Heart left ventricle (tissue), 13 donors: ENCODE data around the gene EWSR1.

Experiments used
- POLR2A ChIP-seq, 2 donors: fragments of 450-650 bp; IDR thresholded peaks; one replicate each; pipeline ENCODE4 v1.6.1; 2017; ENCODE audit warnings: antibody characterized with exemption in 2 of 2, mild to moderate bottlenecking in 2 of 2, moderate library complexity in 2 of 2
- TF ChIP-seq, protein P1 (sequence below), 12 donors: fragments of 200-600 bp; sonication (generic) in 4 of 12; IDR thresholded peaks; one replicate each; pipeline versions ENCODE4 v1.5.0 to v1.8.0; 2018 to 2022; ENCODE audit warnings: antibody characterized with exemption in 12 of 12, mild to moderate bottlenecking in 5 of 12
- donor health status: ischemic (EF 13 %, LVEDD 7.1; RV severe dilation, severe dysfunction).
- donor health status: DM: no; HTN: yes; CAD: no.
- donor health status: DM: no; HTN: no; CAD: no.
- donor health status: ischemic (EF 25% LVEDD 6.9; RV normal size, moderate dysfunction).
- donor health status: ischemic (EF 25% LVEDD 5.7; RV mildly dilated, moderate dysfunction).
- donor health status: ischemic (EF 35%, LVEDD 5.7; RV mildly dilated, moderate dysfunction).
- donor health status: nonischemic (EF 11% LVEDD 7.7; RV severe dilation, severe dysfunction).
- donor health status: DM: yes; HTN: yes; CAD: no.
- donor health status: PGD.
- donor health status: ischemic (EF 29% LVEDD 5.4; RV normal size, mild dysfunction).
- donor health status: nonischemic (EF 23%, LVEDD 6.1; RV moderate dilation, normal function).

DNA sequence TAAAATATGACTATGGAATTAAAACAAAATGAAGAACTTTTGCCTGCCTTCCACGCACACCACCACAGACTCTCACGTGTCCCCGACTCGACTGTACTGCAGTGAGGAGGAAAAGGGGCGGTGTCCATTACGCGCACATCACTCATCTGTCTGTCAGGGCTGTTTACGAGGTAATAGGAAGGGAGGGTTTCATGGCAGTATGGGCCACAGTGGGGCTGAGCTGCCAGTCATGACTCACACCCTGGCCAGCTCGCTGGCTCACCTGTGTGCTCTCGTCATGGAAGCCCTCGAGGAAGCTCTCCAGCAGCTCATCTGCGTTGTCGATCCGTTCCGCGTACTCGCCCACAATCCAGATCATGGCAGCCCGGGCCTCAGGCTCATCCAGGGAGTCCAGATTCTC, 80.9 kb downstream of the EWSR1 start:
- TF ChIP-seq, protein P1, sequence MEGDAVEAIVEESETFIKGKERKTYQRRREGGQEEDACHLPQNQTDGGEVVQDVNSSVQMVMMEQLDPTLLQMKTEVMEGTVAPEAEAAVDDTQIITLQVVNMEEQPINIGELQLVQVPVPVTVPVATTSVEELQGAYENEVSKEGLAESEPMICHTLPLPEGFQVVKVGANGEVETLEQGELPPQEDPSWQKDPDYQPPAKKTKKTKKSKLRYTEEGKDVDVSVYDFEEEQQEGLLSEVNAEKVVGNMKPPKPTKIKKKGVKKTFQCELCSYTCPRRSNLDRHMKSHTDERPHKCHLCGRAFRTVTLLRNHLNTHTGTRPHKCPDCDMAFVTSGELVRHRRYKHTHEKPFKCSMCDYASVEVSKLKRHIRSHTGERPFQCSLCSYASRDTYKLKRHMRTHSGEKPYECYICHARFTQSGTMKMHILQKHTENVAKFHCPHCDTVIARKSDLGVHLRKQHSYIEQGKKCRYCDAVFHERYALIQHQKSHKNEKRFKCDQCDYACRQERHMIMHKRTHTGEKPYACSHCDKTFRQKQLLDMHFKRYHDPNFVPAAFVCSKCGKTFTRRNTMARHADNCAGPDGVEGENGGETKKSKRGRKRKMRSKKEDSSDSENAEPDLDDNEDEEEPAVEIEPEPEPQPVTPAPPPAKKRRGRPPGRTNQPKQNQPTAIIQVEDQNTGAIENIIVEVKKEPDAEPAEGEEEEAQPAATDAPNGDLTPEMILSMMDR (IDR thresholded peaks at IDR 0.05), result no peak
- TF ChIP-seq POLR2A (IDR thresholded peaks at IDR 0.05), result no peak
